GM12878 (cell line): ENCODE data around the gene SMO. TPM values are rescaled to one million over a fixed set of nuclear protein-coding genes. Genes with fewer than 3 reads are reported as not detected.
A peak's percentile ranks its signal among the peaks of the same experiment; 100 is the strongest.

Experiments used
- ATAC-seq: fragments of 200-7000 bp; cut with Tn5 transposase; 3 replicates; pipeline ENCODE4 v1.9.1; 2020; ENCODE audit warnings: mild to moderate bottlenecking, moderate library complexity
- BruUV-seq: library from RNA; stranded (reverse); fragments of 400-500 nt; replicated peaks from 2 replicates; lab custom pipeline; 2021; lab: Mats Ljungman, UMichigan
- CTCF ChIA-PET: fragments of 300-600 bp; sonication (Branson Sonifier 250); formaldehyde crosslinking; extraction: SDS; loops from one replicate; lab custom pipeline; 2021; ENCODE audit warnings: inconsistent platforms; lab: Yijun Ruan, JAX
- POLR2A ChIA-PET: fragments of 350-600 bp; formaldehyde crosslinking; extraction: SDS; loops from one replicate; lab custom pipeline; 2021; ENCODE audit warnings: inconsistent platforms; lab: Charles Lee
- RAD21 ChIA-PET: fragments of 300-600 bp; sonication (Branson Sonifier 250); formaldehyde crosslinking; loops from one replicate; lab custom pipeline; 2023; ENCODE audit warnings: antibody characterized with exemption; ENCODE audit not compliant: unreplicated experiment; lab: Charles Lee
- SMC1A ChIA-PET: fragments of 300-600 bp; sonication (Branson Sonifier 250); formaldehyde crosslinking; loops from one replicate; lab custom pipeline; 2023; ENCODE audit not compliant: unreplicated experiment, uncharacterized antibody; lab: Charles Lee
- DNase-seq: peaks from one replicate; pipeline ENCODE4 v3.0.0-alpha.2; 2011; ENCODE audit warnings: low read depth, low spot score
- FAIRE-seq: peaks from 3 replicates; lab custom pipeline; 2011; peaks lifted over from hg19 to GRCh38; lab: Jason Lieb, UNC
- H2AFZ ChIP-seq: 2 replicates; pipeline ENCODE4 v1.6.0; 2011; ENCODE audit warnings: low read depth, low read length, control low read depth; ENCODE audit not compliant: control insufficient read depth
- H3K27ac ChIP-seq: 2 replicates; pipeline ENCODE4 v1.5.1; 2011; ENCODE audit warnings: control low read depth; ENCODE audit not compliant: control insufficient read depth, insufficient read depth
- H3K27me3 ChIP-seq, 2 experiments: replicated peaks in 1 of 2; 2 replicates each; pipeline versions ENCODE4 v1.6.0 to v1.6.1; 2011; ENCODE audit warnings: low read length in 1 of 2; ENCODE audit not compliant: control insufficient read depth in 2 of 2, insufficient read depth in 2 of 2
- H3K36me3 ChIP-seq, 2 experiments: 2 replicates each; pipeline ENCODE4 v1.5.1; 2011; ENCODE audit warnings: low read length in 1 of 2; ENCODE audit not compliant: control insufficient read depth in 2 of 2, insufficient read depth in 2 of 2
- H3K4me1 ChIP-seq: 2 replicates; pipeline ENCODE4 v1.6.1; 2011; ENCODE audit warnings: mild to moderate bottlenecking, low read length, moderate library complexity, mixed read lengths; ENCODE audit not compliant: control insufficient read depth, insufficient read depth
- H3K4me2 ChIP-seq: 2 replicates; pipeline ENCODE4 v1.6.0; 2011; ENCODE audit warnings: control low read depth; ENCODE audit not compliant: control insufficient read depth, insufficient read depth
- H3K4me3 ChIP-seq: fragments of 200-600 bp; sonication (generic); 2 replicates; pipeline ENCODE4 v1.5.1; 2016
- H3K79me2 ChIP-seq: 2 replicates; pipeline ENCODE4 v1.6.0; 2011; ENCODE audit warnings: low read length; ENCODE audit not compliant: control insufficient read depth, insufficient read depth
- H3K9ac ChIP-seq: 2 replicates; pipeline ENCODE4 v1.8.0; 2011; ENCODE audit warnings: low read length, control low read depth, mixed read lengths; ENCODE audit not compliant: control insufficient read depth, insufficient read depth
- H3K9me3 ChIP-seq: replicated peaks from 3 replicates; pipeline ENCODE4 v1.5.1; 2011; ENCODE audit warnings: mild to moderate bottlenecking, low read length; ENCODE audit not compliant: control insufficient read depth, insufficient read depth
- H4K20me1 ChIP-seq: 2 replicates; pipeline ENCODE4 v1.6.0; 2011; ENCODE audit not compliant: control insufficient read depth, insufficient read depth
- BCL11A ChIP-seq: IDR thresholded peaks from 2 replicates; pipeline ENCODE4 v1.6.1; 2011; ENCODE audit warnings: low read depth, low read length
- WGBS: methylation state at CpG from one replicate; pipeline ENCODE4 v1.1.6; 2016; ENCODE audit warnings: low lambda C conversion rate; ENCODE audit not compliant: insufficient replicate concordance, insufficient coverage; ENCODE audit errors: missing lambda C conversion rate; 5-methylcytosine and 5-hydroxymethylcytosine counted together
- in situ Hi-C: fragments of 300-500 bp; cut with MboI; formaldehyde crosslinking; loops from 9 replicates; pipeline ENCODE4 v1.14.3; 2018; ENCODE audit warnings: mixed read lengths
- intact Hi-C: fragments of 100-400 bp; cut with micrococcal nuclease; formaldehyde crosslinking; loops from one replicate; pipeline ENCODE4 v1.14.2; 2022; ENCODE audit not compliant: unreplicated experiment
- polyA plus RNA-seq, 11 experiments: library from polyadenylated mRNA; depleted of rRNA in 4 of 11; unstranded in 6 of 11; stranded (reverse) in 5 of 11; fragments of >200 nt; fragmentation: Nextera tagmentation in 4 of 11; fragmentation: Illumina TruSeq in 1 of 11; extraction: Ambion mirVana in 4 of 11; extraction: Trizol in 1 of 11; gene quantifications; 1 replicate in 1 of 11; 2 replicates in 10 of 11; pipeline versions ENCODE4 v1.2.1 to v1.2.3, GENCODE V29; 2011 to 2016; ENCODE audit warnings: inconsistent platforms in 2 of 11, missing spikeins in 2 of 11, low read depth in 1 of 11
- total RNA-seq, 4 experiments: library from RNA; depleted of rRNA in 3 of 4; stranded (reverse); fragments of >200 nt in 3 of 4; fragmentation: Illumina TruSeq in 1 of 4; extraction: Trizol in 1 of 4; gene quantifications; 2 replicates each; pipeline versions ENCODE4 v1.2.1 to v1.2.3, GENCODE V29; 2013 to 2021

Gene SMO
- total and polyA plus RNA-seq, 10 of the 15 experiments (the other 5 are each of a cell fraction or from before 2014, with no cell fraction given), result 0.40 to 11.2 (median 2.6) TPM

- no peak overlapping the region for H3K27ac ChIP-seq
- no peak overlapping the region for H3K4me3 ChIP-seq
- TF ChIP-seq BCL11A, result no peak
- ATAC-seq, result no peak
- H3K4me2 ChIP-seq, result no peak overlapping the region
- no peak for DNase-seq
- H2AFZ ChIP-seq, result no peak overlapping the region
- no peak overlapping the region for H3K9ac ChIP-seq
- peaks cover 8% of the 10 kb centered on the region; the same call in 1 of the 2 replicates for H3K4me1 ChIP-seq
- ChIA-PET SMC1A (interaction anchor here (1.1 to 3.5 kb wide), 4 partner anchors 50 to 147 kb away, joined by 3 to 29 read pairs (median 5); no protein-coding TSS in a partner anchor), POLR2A (no interaction called here), CTCF (interaction anchor here (1.1 to 6.9 kb wide), 3 partner anchors 10 to 148 kb away, joined by 3 to 55 read pairs (median 4); no protein-coding TSS in a partner anchor), RAD21 (interaction anchor here (0.8 kb wide), 1 partner anchor 43 kb away, joined by 3 read pairs; no protein-coding TSS in a partner anchor)
- no peak for FAIRE-seq
- H3K79me2 ChIP-seq, result no peaks in the 10 kb centered on the region; the same call in 1 of the 2 replicates
- intact Hi-C loops, result loop anchor here (10.0 kb wide), 1 partner anchor 386 kb away; the partner anchor contains the start of gene NRF1
- WGBS, result 100% methylated on average over 2 of the region's 2 CpGs
- no peaks in the 10 kb centered on the region for H3K36me3 ChIP-seq
- H3K9me3 ChIP-seq, result no peaks in the 10 kb centered on the region
- BruUV-seq, result TSS peak; percentile 17
- in situ Hi-C loops, result no loop called here
- H3K27me3 ChIP-seq, result no peaks in the 10 kb centered on the region
- no peaks in the 10 kb centered on the region for H4K20me1 ChIP-seq
Measured at GRCh38 chr7:129228633-129229032, 40.2 kb downstream of the SMO start.

- no peaks in the 10 kb centered on the region for H3K27me3 ChIP-seq
- no peak overlapping the region for H2AFZ ChIP-seq
- H3K79me2 ChIP-seq, result no peaks in the 10 kb centered on the region
- POLR2A ChIA-PET, result no interaction called here
- no peak overlapping the region for H3K27ac ChIP-seq
- no peak for TF ChIP-seq BCL11A
- TF ChIP-seq, all 136 proteins: peak for 0
- Histone ChIP-seq H3K4me3 (no peak overlapping the region), H3K4me1 (peaks cover 5% of the 10 kb centered on the region; the same call in 1 of the 2 replicates), H3K36me3 (no peaks in the 10 kb centered on the region), H3K9me3 (no peaks in the 10 kb centered on the region), H4K20me1 (no peaks in the 10 kb centered on the region), H3K9ac (no peak overlapping the region), H3K4me2 (no peak overlapping the region)
- WGBS, result 82% methylated on average over 5 of the region's 5 CpGs
- ChIA-PET RAD21 (no interaction called here), CTCF (interaction anchor here (0.6 to 6.9 kb wide), 5 partner anchors 13 to 145 kb away, joined by 3 to 55 read pairs (median 6); no protein-coding TSS in a partner anchor), SMC1A (interaction anchor here (0.8 to 3.6 kb wide), 3 partner anchors 13 to 66 kb away, joined by 3 to 12 read pairs (median 3); no protein-coding TSS in a partner anchor)
- intact Hi-C loops, result no loop called here
- no TSS peak for BruUV-seq
- no peak for DNase-seq
- ATAC-seq, result no peak
- in situ Hi-C loops, result no loop called here
- FAIRE-seq, result no peak
Measured at GRCh38 chr7:129231666-129232065, 43.2 kb downstream of the SMO start.
